DMS 273 (cell line): ENCODE data around the gene KIAA0586.
"Not testable (repeated sequence)": the region's sequence is repeated elsewhere in the genome, so short reads cannot be mapped to it uniquely, and the experiment has no call there.

Experiments
- DNase-seq: peaks from one replicate; lab custom pipeline; 2025; ENCODE audit not compliant: unreplicated experiment; lab: John Stamatoyannopoulos, UW

KIAA0586 gene

DNA sequence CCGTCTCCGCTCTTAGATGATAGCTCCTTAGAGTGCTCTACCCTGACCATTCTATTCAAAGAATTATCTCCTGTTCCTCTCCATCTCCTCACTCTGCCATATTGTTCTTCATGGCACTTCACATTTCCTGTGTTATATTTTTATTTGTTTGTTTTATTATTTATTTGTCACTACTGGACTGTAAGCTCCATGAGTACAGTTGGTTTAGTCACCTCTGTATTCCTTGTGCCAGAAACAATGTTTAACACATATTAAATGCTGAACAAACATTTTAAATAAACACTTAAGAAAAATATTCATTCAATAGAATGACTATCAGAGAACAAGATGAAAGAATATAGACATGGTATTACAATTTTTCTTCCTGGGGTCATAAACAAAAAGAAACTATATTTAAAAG is 35.6 kb downstream of the KIAA0586 start:
- DNase-seq: no peak

DNA sequence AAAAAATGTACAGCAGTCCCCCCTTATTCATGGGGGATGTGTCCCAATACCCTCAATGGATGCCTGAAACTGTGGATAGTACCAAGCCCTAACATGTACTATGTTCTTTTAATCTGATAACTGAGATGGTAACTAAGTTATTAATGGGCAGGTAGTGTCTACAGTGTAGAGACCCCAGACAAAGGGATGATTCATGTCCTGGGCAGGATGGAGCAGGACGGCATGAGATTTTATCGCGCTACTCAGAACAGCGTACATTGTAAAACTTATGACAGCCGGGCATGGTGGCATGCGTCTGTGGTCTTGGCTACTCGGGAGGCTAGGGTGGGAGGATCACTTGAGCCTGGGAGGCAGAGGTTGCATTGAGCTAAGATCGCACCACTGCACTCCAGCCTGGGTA is 37.1 kb downstream of the KIAA0586 start:
- no peak for DNase-seq

DNA sequence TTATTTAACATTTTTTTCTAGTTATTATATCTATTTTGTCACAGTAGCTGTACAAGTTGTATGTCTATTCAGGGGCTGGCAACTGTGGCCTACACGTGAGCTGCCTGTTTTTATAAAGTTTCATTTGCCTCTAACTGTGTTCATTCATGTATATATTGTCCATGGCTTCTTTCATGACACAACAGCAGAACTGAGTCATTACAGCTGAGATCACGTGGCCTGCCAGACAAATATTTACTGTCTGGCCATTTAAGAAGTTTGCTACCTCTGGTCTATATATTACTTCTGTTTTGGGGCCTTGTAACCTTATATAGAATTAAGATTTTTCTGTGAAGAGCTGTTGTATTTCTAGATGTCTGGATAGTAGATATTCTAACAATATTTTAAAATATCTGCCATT is 37.9 kb downstream of the KIAA0586 start:
- DNase-seq: no peak

DNA sequence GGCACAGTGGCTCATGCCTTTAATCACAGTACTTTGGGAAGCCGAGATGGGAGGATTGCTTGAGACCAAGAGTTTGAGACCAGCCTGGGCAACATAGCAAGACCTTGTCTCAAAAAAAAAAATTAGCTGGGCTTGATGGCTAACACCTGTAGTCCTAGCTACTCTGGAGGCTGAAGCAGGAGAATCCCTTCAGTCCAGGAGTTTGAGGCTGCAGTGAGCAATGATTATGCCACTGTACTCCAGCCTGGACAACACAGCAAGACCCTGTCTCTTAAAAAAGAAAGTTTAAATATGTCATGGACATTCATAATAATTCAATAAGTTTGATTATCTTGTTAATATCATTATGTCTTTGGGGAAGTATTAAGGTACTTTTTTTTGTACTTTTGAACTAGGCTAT is 38.9 kb downstream of the KIAA0586 start:
- no peak for DNase-seq

DNA sequence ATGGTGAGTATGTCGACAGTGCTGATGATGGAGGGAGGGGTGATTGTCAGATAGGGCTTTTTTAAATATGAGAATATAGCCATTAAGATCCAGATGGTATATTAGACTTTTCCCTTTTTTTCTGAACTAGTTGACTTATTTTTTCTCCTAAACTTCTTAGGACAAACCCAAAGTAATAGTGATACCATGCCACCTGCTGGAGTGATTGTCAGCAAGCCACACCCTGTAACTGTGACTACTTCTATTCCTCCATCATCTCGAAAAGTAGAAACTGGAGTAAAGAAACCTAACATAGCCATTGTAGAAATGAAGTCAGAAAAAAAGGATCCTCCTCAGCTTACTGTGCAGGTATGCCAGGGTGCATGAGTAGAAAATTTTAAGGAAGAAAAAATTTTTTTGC is 40.1 kb downstream of the KIAA0586 start:
- no peak for DNase-seq

DNA sequence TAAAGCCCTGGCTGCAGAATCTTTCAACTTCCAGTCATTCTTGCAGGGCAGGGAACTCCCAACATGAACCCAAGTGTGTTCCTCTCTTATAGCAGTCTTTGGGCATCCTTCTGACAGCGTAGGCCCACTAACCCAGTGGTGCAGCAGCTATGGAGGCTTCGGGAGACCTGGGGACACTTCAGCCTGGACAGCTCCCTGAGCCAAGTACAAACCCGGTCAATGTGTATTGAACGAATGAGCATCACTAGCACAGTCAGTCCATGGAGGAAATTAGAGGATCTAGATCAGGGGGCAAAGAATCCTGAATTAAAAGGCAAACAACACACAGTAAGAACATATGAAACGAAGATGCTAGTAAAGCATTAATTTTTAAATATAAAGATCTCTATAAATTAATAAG is 41.8 kb downstream of the KIAA0586 start:
- no peak for DNase-seq

DNA sequence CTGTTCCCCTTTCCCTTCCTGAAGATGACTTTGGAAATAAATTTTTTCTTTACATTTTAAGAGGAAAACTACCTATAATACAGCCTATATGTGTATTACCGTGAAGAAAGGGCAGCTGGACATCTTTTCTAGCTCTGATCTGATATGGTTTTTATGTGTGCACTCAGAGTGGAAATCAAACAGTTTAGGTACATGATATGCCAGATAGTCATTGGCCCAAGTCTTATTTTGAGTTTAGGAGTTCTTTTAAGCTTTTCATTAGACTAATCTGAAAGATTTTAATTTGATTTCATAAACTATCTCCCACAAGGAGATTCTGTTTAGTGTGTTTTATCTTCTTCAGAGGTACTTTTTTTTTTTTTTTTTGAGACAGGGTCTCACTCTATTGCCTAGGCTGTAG is 48.8 kb downstream of the KIAA0586 start:
- DNase-seq: no peak

DNA sequence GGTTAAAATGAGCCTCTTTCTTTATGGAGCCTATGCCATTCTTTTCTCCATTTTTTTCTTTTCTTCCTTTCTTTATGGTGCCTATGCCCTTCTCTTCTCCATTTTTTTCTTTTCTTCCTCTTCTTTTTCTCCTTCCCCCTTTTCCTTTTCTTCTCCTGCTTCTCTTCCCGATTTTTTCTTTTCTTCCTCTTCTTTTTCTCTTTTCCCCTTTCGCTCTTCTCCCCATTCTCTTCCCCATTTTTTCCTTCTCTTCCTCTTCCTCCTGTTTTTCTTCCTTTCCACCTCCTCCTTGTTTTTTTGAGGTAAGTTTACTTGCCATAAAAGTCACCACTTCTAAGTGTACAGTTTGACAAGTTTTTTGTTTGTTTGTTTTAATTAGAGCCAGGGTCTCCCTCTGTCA is 50.1 kb downstream of the KIAA0586 start:
- no peak for DNase-seq

DNA sequence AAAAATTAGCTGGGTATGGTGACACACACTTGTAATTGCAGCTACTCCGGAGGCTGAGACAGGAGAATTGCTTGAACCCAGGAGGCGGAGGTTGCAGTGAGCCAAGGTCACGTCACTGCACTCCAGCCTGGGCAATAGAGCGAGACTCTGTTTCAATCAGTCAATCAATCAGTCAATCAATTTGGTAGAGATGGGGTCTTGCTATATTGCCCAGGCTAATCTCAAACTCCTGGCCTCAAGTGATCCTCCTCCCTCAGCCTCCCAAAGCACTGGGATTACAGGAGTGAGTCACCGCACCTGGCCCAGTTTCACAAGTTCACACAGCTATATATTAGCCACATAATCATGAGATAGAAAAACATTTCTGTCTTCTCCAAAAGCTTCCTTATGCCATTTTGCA is 50.8 kb downstream of the KIAA0586 start:
- DNase-seq: not testable (repeated sequence)

DNA sequence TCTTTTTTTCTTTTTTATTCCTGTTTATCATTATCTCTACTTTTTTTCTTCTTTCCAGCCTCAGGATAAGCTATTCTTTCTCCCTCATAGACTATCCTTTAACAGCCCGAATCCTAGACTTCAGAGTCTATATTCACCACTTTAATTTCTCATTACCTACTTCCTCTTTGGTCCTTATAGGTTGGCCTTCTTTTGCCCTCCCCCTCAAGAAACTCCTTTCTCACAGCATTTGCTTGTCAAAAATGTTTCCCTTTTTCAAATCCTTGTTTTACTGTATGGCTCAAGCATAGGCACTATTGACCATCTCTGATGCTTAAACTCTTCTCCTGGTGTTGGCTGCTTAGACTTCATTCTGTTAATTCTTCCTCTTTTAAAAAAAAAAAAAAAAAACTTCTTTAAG is 52.5 kb downstream of the KIAA0586 start:
- no peak for DNase-seq

DNA sequence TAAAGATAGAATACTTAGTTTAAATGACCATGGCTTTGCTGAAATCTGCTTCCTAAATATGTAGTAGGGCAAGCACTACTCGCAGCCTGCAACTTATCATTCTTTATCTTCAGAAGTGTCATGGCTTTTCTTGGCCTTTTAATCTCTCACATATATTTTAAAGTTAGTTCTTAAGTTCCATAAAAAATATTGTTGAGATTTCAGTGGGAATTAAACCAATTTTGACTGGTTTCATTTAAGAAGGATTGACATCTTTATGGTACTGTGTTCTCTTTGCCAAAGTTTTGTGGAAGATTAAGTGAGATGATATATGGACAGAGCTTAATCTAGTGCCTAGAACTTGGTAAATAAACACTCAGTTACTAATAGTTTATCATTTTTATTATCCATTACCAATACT is 56.7 kb downstream of the KIAA0586 start:
- no peak for DNase-seq

DNA sequence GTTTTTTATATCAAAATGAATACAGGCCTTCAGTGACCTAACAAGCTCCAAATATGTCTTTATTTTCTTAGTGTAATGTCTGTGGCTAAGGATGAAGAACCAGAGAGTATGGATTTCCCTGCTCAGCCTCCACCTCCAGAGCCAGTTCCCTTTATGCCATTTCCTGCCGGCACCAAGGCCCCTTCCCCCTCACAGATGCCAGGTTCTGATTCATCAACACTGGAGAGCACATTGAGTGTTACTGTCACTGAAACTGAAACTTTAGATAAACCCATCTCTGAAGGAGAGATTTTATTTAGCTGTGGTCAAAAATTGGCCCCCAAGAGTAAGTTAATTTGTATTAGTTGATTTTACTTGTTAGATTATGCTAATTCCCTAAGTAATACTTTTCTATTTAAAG is 61.0 kb downstream of the KIAA0586 start:
- DNase-seq: no peak

DNA sequence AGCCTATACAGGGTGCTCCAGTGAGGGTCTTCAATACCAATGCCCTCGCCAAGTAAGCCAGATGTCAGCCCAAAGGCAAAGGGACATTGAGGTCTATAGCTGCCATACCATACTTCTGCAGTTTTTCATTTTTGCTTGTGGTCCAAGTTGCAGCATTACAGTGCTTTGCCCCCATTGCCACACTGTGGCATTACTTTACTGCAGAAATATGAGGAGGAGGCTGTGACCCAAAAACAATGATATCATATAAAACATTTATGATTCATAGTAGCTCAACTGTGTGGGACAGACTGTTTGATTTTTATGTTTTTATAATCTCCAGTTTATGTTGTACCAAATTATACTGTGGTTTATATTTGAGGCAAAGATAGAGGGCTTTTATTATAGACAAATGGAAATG is 64.1 kb downstream of the KIAA0586 start:
- DNase-seq: no peak

DNA sequence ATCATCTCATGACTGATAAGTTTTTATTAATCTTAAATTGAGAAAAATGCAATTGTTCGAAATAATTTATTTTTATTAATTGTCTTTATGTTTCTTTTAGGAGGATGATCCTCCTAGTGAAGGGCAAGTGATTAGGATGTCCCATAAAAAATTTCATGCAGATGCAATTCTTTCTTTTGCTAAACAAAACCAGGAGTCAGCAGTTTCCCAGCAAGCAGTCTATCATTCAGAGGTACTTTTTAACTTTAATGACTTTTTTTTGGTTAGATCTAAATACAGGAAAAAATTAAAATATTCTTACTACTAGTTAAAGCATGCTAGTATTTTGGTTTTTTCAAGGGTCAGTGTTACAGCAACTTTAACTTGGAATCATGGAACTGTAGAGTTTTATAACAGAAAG is 64.5 kb downstream of the KIAA0586 start:
- DNase-seq: no peak

DNA sequence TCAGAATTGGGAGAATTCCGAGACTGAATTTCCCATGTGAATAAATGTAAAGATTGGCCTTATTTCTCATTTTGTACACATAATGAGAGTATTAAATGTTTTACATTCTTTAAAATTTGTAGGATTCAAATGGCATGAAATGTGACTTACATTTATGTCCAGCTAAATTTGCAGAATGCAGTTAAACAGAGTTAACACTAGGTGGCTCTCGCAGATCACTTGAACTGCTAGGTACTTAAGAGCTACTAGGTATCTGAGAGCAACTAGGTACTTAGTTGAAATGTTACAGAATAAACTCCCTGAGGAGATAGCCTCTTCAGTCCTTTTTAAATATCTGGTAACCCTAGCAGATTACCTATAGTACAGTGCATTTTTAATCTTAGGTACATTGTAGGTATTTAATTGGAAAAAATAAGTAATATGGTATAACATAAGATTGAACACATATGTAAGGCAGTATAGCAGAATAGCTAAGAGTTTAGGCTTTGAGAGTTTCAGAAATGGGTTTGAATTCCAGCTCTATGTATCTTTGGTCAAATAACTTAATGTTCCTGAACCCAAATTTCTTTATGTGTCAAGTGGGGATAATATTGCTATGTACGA is 73.8 kb downstream of the KIAA0586 start:
- DNase-seq: peak; percentile 79

DNA sequence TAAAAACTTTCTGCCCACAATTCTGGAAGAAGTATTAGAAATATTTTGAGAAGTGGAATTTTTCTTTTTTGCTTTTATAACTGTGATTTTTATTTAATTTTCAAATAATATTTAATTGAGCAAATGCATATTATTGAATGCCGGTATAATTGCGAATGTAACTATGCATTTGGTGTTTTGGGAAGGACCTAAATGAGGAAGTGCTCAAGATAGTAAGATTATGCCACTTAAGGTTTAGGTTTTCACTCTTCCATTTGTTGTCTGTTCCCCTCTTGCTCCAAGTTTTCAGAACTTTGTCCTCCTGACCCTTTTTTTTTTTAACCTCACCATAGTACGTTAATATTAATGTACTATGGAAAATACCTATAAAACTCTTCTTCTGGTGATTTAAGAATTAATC is 85.8 kb downstream of the KIAA0586 start:
- DNase-seq: no peak

DNA sequence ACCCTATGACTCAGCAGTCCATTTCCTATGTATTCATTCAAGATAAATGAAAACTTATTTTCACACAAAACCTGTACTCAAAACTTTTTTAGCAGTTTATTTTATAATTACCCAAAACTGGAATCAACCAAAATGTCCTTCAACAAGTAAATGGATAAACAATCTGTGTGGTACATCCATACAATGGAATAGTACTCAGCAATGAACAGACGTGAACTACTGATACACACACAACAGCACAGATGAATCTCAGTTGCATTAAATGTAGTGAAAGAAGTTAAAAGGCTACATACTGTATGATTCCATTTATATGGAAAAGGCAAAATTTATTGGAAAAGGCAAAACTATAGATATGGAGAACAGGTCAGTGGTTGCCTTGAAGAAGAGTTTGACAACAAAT is 90.1 kb downstream of the KIAA0586 start:
- no peak for DNase-seq

DNA sequence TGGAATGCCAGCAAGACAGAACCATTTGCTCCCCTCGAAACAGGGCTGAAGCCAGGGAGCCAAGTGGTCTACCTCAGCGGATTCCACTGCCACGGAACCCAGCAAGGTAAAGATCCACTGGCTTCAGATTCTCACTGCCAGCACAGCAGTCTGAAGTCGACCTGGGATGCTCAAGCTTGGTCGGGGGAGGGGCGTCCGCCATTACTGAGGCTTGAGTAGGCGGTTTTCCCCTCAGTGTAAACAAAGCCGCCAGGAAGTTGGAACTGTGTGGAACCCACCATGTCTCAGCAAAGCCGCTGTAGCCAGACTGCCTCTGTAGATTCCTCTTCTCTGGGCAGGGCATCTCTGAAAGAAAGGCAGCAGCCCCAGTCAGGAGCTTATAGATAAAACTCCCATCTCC is 98.2 kb downstream of the KIAA0586 start:
- not testable (repeated sequence) for DNase-seq

DNA sequence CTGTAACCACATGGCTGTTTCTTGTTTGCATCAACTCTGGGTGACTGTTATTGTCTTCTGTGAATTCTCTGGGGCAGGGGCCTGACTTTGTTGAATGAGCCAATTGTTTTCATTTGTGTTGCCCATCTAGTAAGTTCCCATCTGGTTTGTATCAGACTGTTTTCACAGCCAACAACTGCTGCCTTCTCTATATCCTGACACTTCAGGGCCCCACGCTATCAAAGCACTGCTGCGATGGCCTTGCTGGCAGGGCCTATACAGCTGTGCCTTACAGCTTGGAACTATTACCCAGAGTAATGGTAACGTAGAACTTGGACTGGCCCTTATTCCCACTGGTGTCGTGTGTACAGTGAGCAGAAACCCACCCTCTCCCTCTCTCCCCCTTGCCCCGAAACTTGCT is 105.9 kb downstream of the KIAA0586 start:
- peak; percentile 25 for DNase-seq

DNA sequence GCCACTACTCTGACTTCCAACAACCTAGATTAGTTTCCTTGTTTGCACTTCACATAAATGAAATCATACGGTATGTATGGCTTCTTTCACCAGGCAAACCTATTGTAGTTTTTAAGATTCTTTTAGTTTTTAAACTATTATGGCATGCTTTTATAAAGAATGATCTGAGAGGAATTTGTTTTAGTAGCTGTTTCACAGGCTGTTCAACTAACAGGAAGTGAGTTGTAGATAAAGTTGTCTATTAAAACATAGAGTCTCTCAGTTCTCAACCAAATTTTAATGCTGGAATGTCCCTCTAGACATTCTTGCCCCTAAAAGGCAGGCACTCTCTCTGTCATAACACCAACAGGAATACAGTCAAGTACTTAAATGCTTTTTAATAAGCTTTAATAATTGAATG is 107.5 kb downstream of the KIAA0586 start:
- DNase-seq: no peak

DNA sequence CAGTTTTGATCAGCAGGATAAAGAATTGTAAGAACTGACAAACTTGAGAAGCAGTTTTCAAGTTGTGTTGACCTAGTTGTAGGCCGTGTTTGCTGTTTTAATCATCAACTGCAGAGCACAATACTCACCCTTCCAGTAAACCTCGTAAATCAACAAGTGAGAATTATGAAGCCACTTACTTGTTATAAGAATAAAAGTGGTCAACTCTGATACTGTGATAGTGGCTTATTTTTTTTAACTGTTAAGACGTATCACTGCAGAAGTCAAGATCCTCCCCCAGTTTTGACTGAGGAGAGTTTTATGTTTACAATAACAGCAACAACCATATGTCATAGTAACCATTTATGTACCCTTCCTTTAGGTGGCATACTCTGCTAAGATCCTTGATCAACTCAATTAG is 109.5 kb downstream of the KIAA0586 start:
- no peak for DNase-seq

DNA sequence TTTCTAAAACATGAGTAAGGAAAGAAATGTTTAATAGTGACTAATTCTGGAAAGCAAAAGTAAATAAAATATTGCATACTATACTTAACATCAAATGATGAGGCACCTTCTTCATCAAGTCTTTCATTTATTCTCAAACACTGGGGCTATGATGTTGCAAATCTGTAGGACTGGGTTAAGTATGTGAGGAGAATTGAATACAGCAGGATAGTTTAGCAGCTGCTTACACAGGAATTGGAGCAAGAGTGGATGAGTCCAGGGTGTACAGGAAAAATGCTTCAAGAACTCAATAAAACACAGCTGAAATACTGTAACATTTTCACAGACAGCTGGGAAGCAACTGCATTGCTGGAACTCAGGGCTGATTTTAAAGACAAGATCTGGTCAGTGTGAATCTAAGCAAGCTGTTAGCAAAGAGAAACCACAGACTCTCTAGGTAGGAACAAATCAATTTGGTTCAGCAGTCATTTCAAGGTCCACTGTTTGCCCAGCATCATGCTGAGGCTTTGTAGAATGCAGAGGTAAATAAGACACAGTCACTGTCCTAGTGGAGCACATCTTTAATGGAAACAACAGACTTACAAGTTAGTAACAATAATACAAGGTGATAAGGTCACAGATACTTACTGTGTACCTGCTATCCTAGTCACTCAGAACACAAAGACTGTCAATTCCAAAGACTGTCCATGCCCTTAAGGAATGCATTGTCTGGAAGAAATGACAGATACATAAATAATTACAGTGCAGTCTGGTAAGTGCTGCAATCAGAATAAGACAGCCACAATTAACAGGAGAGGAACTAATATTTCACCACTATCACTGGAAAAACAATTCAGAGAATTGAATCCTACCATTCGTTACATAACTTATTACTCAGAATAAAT is 113.5 kb downstream of the KIAA0586 start:
- DNase-seq: no peak

DNA sequence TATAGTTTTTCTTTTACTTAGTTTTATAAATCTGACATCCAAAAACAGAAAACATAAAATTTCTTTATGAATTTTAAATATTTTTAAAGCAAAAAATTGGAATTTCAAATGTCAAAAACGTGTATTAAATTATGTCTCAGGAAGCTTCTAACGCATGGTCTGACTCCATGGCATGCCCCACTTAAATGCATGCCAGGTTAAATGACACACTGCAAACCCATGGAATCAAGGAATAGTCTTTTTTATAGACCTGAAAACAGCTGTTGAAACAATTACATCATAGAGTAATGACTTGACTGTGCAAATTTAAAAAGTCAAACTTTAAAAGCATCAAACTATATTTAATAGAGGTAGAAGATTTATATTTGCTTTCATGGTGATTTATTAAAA is 114.1 kb downstream of the KIAA0586 start:
- no peak for DNase-seq
